ENCODE results near the gene ZC3H8. TPM values are rescaled to one million over a fixed set of nuclear protein-coding genes. Genes with fewer than 3 reads are reported as not detected.

Gene ZC3H8
- polyA plus RNA-seq, 6 donors from 2014 or later = 4.6 to 17.8 (median 13.3) TPM

DNA sequence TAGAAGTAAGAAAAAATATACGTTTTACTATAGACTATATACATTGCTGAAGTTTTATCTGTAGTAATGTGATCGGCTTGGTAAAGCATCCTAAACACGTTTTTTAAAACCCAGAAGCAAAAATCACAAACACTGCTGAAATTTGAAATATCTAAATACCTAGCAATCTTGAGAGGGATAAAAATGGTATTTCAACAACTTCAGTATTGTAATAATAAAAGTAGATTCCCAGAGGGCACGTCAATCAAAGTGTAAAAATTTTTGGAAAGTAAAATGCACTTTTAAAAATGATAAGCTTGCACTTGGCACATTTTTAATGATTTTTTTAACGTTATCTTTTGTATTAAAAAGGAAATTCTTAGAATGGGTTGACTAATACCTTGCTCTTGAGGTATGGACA lies 22.1 kb upstream of the ZC3H8 start:
- Mint-ChIP-seq H3K27me3 (no peaks in the 10 kb centered on the region), H3K4me3 (peak overlapping the region in 6 of 8 donors; percentile 8 to 100 (median 88)), H3K27ac (peak overlapping the region in 3 of 6 donors; percentile 58 to 98 (median 94)), H3K4me1 (peaks cover 10 to 25% (median 18%) of the 10 kb centered on the region in 3 donors), H3K9me3 (no peaks in the 10 kb centered on the region), H3K36me3 (no peaks in the 10 kb centered on the region)
- DNase-seq = no peak
- no peak for ATAC-seq (ENCODE audit: low read depth in 2 of 2)

- DNase-seq (peak; percentile 84), ATAC-seq (ENCODE audit: low read depth in 2 of 2) (peak; percentile 60 to 64)
- no peaks in the 10 kb centered on the region for H3K27me3 Mint-ChIP-seq
- no peaks in the 10 kb centered on the region for H3K36me3 Mint-ChIP-seq
- H3K4me3 Mint-ChIP-seq = peak overlapping the region; percentile 87 to 100 (median 96)
- peak overlapping the region; percentile 98 to 100 (median 99) for H3K27ac Mint-ChIP-seq
- no peaks in the 10 kb centered on the region for H3K9me3 Mint-ChIP-seq
- H3K4me1 Mint-ChIP-seq = peaks cover 5 to 22% (median 12%) of the 10 kb centered on the region in 3 donors
Observed at GRCh38 chr2:112275887-112276773, 21.3 kb upstream of the ZC3H8 start.

GRCh38 chr2:112275311-112275886 lies 20.6 kb upstream of the ZC3H8 start, which contains the start of gene ZC3H6:
ZC3H6 (plus strand) TSS chr2:112275597; CDS start chr2:112275995, 398 bp downstream.
- DNase-seq = peak; percentile 100
- peak; percentile 89 to 90 for ATAC-seq (ENCODE audit: low read depth in 2 of 2)
- Mint-ChIP-seq H3K4me1 (peaks cover 0 to 19% (median 5%) of the 10 kb centered on the region in 3 donors), H3K36me3 (no peaks in the 10 kb centered on the region), H3K4me3 (peak within 1 kb of the TSS; percentile 87 to 100 (median 96)), H3K27ac (peak within 1 kb of the TSS; percentile 98 to 100 (median 99)), H3K9me3 (no peaks in the 10 kb centered on the region), H3K27me3 (no peaks in the 10 kb centered on the region)

DNA sequence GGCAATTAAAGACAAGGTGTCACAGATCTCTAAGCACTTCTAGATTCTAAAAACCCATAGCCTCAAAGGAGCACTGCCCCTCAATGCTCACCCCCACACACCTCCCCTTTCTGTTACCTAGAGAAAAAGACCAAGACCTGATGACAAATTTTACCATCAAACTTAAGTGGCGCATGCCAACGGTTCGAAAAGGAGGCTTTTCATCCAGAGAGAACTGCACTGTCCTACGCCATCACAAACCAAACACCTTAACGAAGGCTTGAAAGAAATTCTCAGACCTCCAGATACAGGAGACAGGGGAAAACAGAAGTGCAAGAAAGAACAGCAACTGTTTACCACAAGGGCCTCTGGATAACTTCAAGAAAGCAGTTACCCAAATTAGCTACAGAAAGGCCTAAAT lies 18.5 kb upstream of the ZC3H8 start:
- Mint-ChIP-seq H3K27ac (peak overlapping the region in 2 of 6 donors; percentile 12 to 83), H3K4me1 (peaks cover 0 to 18% (median 5%) of the 10 kb centered on the region in 3 donors), H3K27me3 (no peaks in the 10 kb centered on the region), H3K9me3 (peaks cover 3 to 5% (median 4%) of the 10 kb centered on the region in 7 donors), H3K4me3 (peak overlapping the region in 3 of 8 donors; percentile 45 to 81 (median 51)), H3K36me3 (peaks cover 0 to 5% of the 10 kb centered on the region in 2 donors)
- no peak for ATAC-seq (ENCODE audit: low read depth in 2 of 2)
- DNase-seq = no peak

DNA sequence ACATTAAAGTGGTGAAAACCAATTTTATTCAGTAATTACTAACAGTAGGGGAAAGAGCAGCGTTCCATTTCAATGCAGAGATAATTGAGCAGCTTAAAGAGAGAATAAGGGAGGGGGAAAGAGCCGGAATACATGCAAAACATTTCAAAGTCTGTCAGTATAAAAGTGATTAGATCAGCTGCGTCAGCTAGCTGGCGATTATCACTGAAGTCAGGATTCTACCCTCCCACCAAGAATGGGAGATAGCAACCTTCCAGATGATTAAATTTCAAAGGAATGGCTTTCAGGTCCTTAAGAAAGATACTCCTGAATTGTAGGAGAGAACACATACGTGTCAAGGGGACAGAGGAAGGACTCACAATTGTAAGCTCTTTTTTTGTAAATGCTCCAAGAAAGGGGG lies 17.8 kb upstream of the ZC3H8 start:
- H3K4me1 Mint-ChIP-seq = peaks cover 0 to 14% (median 5%) of the 10 kb centered on the region in 3 donors
- no peaks in the 10 kb centered on the region for H3K27me3 Mint-ChIP-seq
- peak overlapping the region in 2 of 6 donors; percentile 41 to 53 for H3K27ac Mint-ChIP-seq
- H3K9me3 Mint-ChIP-seq = peaks cover 4 to 9% (median 6%) of the 10 kb centered on the region in 7 donors
- peaks cover 0 to 10% of the 10 kb centered on the region in 2 donors for H3K36me3 Mint-ChIP-seq
- DNase-seq (no peak), ATAC-seq (ENCODE audit: low read depth in 2 of 2) (no peak)
- peak overlapping the region in 1 of 8 donors; percentile 81 for H3K4me3 Mint-ChIP-seq

DNA sequence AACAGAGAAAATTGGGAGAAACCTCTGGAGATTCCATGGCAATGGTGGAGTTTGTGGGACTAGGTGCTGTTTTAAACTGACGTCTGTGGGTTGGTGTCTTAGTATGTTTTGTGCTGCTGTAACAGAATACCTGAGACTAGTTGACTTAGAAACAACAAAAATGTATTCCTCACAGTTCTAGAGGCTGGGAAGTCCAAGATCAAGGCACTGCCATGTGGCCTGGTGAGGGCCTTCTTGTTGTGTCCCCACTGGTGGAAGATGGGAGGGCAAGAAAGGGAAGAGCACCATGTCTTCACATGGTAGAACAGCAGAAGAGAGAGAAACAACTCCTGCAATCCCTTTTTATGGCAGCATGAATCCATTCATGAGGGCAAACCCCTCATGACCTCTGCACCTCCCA lies 13.7 kb upstream of the ZC3H8 start:
- Mint-ChIP-seq H3K9me3 (peaks cover 4 to 9% (median 6%) of the 10 kb centered on the region in 7 donors), H3K4me1 (no peaks in the 10 kb centered on the region), H3K27ac (no peak overlapping the region), H3K36me3 (peaks cover 0 to 10% of the 10 kb centered on the region in 2 donors), H3K4me3 (no peak overlapping the region), H3K27me3 (no peaks in the 10 kb centered on the region)
- no peak for ATAC-seq (ENCODE audit: low read depth in 2 of 2)
- DNase-seq = no peak

GRCh38 chr2:112262876-112263275 lies 8.0 kb upstream of the ZC3H8 start:
- Mint-ChIP-seq H3K4me3 (no peak overlapping the region), H3K27me3 (no peaks in the 10 kb centered on the region), H3K4me1 (peaks cover 4 to 10% (median 8%) of the 10 kb centered on the region in 3 donors), H3K9me3 (peaks cover 2 to 12% (median 5%) of the 10 kb centered on the region in 7 donors), H3K36me3 (peaks cover under 1 to 5% of the 10 kb centered on the region in 2 donors), H3K27ac (no peak overlapping the region)
- no peak for ATAC-seq (ENCODE audit: low read depth in 2 of 2)
- DNase-seq = no peak

- Mint-ChIP-seq H3K9me3 (peaks cover 2 to 12% (median 5%) of the 10 kb centered on the region in 7 donors), H3K27me3 (no peaks in the 10 kb centered on the region), H3K36me3 (peaks cover 0 to 5% of the 10 kb centered on the region in 2 donors), H3K4me1 (peaks cover 4 to 10% (median 8%) of the 10 kb centered on the region in 3 donors), H3K4me3 (no peak overlapping the region), H3K27ac (no peak overlapping the region)
- ATAC-seq (ENCODE audit: low read depth in 2 of 2) (no peak), DNase-seq (no peak)
Observed at GRCh38 chr2:112260295-112260625, 5.4 kb upstream of the ZC3H8 start.

DNA sequence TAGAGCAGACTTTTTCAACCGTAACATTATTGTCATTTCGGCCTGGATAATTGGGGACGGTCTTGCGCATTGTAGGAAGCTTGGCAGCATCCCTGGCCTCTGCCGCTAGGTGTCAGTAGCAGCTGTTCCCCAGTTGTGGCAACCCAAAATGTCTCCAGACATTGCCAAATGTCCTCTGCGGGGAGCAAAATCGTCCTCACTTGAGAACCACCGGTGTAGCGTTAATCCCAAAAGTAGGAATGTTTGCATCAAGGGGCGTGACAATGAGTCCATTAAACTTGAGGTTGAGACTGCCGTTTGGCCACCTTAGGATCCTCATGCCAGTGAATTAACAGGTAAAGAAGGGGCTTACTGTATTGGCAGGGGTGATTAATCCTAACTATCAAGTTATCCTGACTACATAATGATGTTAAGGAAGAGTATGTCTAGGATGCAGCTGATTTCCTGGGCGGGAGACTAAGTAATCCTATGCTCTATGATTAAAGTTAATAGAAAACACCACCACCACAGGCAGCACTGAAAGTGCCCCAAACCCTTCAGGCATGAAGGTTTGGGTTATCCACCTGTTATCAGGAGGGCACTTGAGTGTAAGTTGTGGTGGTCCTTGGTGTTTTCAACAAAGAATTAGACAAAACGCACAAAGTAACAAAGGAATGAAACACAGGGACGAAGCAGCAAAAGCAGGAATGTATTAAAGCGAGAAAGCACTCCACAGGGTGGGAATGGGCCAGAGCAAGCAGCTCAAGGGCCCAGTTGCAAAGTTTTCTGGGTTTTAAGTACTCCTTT lies 4.9 kb upstream of the ZC3H8 start:
- Mint-ChIP-seq H3K27me3 (no peaks in the 10 kb centered on the region), H3K27ac (peak overlapping the region in 4 of 6 donors; percentile 13 to 89 (median 35)), H3K36me3 (peaks cover 0 to 5% of the 10 kb centered on the region in 2 donors), H3K4me1 (peaks cover 4 to 10% (median 8%) of the 10 kb centered on the region in 3 donors), H3K9me3 (peaks cover 2 to 12% (median 5%) of the 10 kb centered on the region in 7 donors), H3K4me3 (peak overlapping the region; percentile 0 to 88 (median 65))
- ATAC-seq (ENCODE audit: low read depth in 2 of 2) (peak; percentile 34 to 44), DNase-seq (peak; percentile 77)

DNA sequence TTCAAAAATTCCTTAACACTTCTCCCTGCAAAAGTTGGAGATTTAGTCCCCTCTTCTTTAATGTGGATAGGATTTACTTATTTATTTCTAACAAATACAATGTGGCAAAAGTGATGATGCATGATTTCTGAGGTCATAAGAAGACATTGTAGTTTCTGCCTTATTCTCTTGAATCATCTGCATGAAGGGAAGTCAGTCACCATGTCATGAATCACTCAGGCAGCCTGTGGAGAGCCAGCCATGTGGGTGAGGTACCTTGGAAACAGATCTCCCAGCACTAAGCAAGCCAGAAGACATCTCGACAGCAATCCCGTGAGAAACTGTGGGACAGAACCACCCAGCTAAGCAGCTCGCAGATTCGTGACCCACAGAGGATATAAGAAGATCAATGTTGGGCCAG lies 2.7 kb upstream of the ZC3H8 start:
- no peaks in the 10 kb centered on the region for H3K27me3 Mint-ChIP-seq
- peaks cover 0 to 6% (median 2%) of the 10 kb centered on the region in 7 donors for H3K9me3 Mint-ChIP-seq
- no peak overlapping the region for H3K4me3 Mint-ChIP-seq
- H3K4me1 Mint-ChIP-seq = peaks cover 10 to 19% (median 15%) of the 10 kb centered on the region in 3 donors
- ATAC-seq (ENCODE audit: low read depth in 2 of 2) (no peak), DNase-seq (no peak)
- peaks cover 0 to 1% of the 10 kb centered on the region in 2 donors for H3K36me3 Mint-ChIP-seq
- H3K27ac Mint-ChIP-seq = peak overlapping the region in 1 of 6 donors; percentile 20

DNA sequence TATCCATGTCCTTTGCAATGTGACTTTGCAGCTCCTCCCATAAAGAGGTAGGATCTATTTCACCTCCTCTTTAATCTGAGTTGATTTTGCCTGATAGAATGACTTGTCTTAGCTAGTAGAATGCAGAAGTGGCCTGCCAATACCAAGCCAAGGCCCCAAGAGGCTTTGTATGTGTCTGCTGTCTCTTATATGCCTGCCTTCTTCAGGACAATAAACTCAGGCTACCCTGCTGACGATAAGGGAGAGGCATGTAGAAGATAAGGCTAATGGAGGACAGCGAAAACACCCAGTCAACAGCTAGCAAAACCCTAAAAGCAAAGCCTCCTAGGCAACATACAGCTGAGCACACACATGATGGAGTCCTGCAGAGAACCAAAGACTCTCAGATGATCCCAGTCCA lies 1.8 kb upstream of the ZC3H8 start:
- H3K27me3 Mint-ChIP-seq = no peaks in the 10 kb centered on the region
- H3K4me1 Mint-ChIP-seq = peaks cover 10 to 19% (median 15%) of the 10 kb centered on the region in 3 donors
- no peaks in the 10 kb centered on the region for H3K36me3 Mint-ChIP-seq
- DNase-seq (no peak), ATAC-seq (ENCODE audit: low read depth in 2 of 2) (no peak)
- H3K9me3 Mint-ChIP-seq = peaks cover 0 to 2% (median 0%) of the 10 kb centered on the region in 7 donors
- H3K27ac Mint-ChIP-seq = no peak overlapping the region
- H3K4me3 Mint-ChIP-seq = peak overlapping the region in 1 of 8 donors; percentile 92

DNA sequence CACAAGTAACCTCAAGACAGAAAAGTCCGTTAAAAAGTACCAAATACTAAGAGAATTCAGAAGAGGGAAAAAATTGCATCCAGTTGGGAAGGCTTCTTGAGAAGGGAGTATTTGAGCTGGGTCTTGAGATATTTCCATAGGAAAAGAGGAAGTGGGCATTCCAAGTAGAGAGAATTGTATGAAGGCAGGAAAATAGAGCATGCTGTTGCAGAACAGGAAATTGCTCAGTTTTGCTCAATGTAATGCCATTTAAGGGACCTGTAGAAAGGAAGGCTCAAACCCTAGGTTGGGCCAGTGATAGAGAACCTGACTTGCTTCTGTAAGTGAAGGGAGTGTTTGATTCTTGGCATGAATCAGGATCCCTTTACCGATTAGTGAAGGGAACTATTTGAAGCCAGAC lies 1.0 kb upstream of the ZC3H8 start:
- no peaks in the 10 kb centered on the region for H3K36me3 Mint-ChIP-seq
- H3K4me1 Mint-ChIP-seq = peaks cover 10 to 19% (median 15%) of the 10 kb centered on the region in 3 donors
- DNase-seq = no peak
- peaks cover 0 to 2% (median 0%) of the 10 kb centered on the region in 7 donors for H3K9me3 Mint-ChIP-seq
- H3K27me3 Mint-ChIP-seq = no peaks in the 10 kb centered on the region
- no peak for ATAC-seq (ENCODE audit: low read depth in 2 of 2)
- no peak overlapping the region for H3K27ac Mint-ChIP-seq
- H3K4me3 Mint-ChIP-seq = peak overlapping the region in 3 of 8 donors; percentile 52 to 92 (median 90)

Data from naive B cell (primary cell).